SK-N-MC (cell line): ENCODE data around the gene SH3BGRL.

Experiments used
- EZH2 ChIP-seq: fragments of 200-600 bp; sonication (generic); IDR thresholded peaks from one replicate; pipeline ENCODE4 v1.6.1; 2017; ENCODE audit warnings: antibody characterized with exemption
- FOXP2 ChIP-seq: optimal IDR thresholded peaks from 2 replicates; pipeline ENCODE3; 2011; ENCODE audit warnings: mild to moderate bottlenecking, moderate library complexity; ENCODE audit not compliant: insufficient read depth; ENCODE audit errors: extremely low read length, control extremely low read depth
- POLR2AphosphoS5 ChIP-seq: IDR thresholded peaks from 2 replicates; pipeline ENCODE4 v1.6.1; 2012; ENCODE audit warnings: mild to moderate bottlenecking, low read depth, low read length, borderline replicate concordance

GRCh38 chrX:81208916-81209315 is 7.0 kb downstream of the SH3BGRL start:
- no peak for TF ChIP-seq POLR2AphosphoS5
- no peak for TF ChIP-seq EZH2
- no peak for TF ChIP-seq FOXP2
